Measurements from ENCODE around the gene HGS.

- TF ChIP-seq EP300 (conservative IDR thresholded peaks at IDR 0.05; ENCODE audit: poor library complexity, severe bottlenecking) (no peak), CTCF (IDR thresholded peaks at IDR 0.05; ENCODE audit: poor library complexity, severe bottlenecking) (no peak), POLR2AphosphoS5 (IDR thresholded peaks at IDR 0.05) (no peak)
- TF ChIP-seq, protein P1, sequence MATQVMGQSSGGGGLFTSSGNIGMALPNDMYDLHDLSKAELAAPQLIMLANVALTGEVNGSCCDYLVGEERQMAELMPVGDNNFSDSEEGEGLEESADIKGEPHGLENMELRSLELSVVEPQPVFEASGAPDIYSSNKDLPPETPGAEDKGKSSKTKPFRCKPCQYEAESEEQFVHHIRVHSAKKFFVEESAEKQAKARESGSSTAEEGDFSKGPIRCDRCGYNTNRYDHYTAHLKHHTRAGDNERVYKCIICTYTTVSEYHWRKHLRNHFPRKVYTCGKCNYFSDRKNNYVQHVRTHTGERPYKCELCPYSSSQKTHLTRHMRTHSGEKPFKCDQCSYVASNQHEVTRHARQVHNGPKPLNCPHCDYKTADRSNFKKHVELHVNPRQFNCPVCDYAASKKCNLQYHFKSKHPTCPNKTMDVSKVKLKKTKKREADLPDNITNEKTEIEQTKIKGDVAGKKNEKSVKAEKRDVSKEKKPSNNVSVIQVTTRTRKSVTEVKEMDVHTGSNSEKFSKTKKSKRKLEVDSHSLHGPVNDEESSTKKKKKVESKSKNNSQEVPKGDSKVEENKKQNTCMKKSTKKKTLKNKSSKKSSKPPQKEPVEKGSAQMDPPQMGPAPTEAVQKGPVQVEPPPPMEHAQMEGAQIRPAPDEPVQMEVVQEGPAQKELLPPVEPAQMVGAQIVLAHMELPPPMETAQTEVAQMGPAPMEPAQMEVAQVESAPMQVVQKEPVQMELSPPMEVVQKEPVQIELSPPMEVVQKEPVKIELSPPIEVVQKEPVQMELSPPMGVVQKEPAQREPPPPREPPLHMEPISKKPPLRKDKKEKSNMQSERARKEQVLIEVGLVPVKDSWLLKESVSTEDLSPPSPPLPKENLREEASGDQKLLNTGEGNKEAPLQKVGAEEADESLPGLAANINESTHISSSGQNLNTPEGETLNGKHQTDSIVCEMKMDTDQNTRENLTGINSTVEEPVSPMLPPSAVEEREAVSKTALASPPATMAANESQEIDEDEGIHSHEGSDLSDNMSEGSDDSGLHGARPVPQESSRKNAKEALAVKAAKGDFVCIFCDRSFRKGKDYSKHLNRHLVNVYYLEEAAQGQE (IDR thresholded peaks at IDR 0.05; ENCODE audit: borderline replicate concordance), result no peak
Observed at GRCh38 chr17:81672954-81673353, 10.9 kb upstream of the HGS start.
